Panc1 (cell line): ENCODE data around the gene FBRS.

ENCODE experiments used
- CTCF ChIP-seq: fragments of 450-650 bp; IDR thresholded peaks from 2 replicates; pipeline ENCODE4 v1.5.1; 2017; ENCODE audit warnings: mild to moderate bottlenecking
- POLR2AphosphoS5 ChIP-seq: IDR thresholded peaks from 2 replicates; pipeline ENCODE4 v1.6.1; 2012; ENCODE audit warnings: mild to moderate bottlenecking, low read depth, low read length, moderate library complexity
- SIN3A ChIP-seq: IDR thresholded peaks from 2 replicates; pipeline ENCODE4 v1.6.1; 2012; ENCODE audit warnings: low read depth, mild to moderate bottlenecking, low read length, moderate library complexity, borderline replicate concordance; ENCODE audit not compliant: insufficient read depth
- TF ChIP-seq, protein P1 (sequence below), 2 experiments: IDR thresholded peaks; 2 replicates each; pipeline ENCODE4 v1.6.1; 2011 to 2012; ENCODE audit warnings: low read depth in 2 of 2, control low read depth in 1 of 2, low read length in 1 of 2, mild to moderate bottlenecking in 1 of 2, moderate library complexity in 1 of 2; ENCODE audit not compliant: insufficient read depth in 1 of 2

- TF ChIP-seq CTCF, result no peak
- TF ChIP-seq, protein P1, sequence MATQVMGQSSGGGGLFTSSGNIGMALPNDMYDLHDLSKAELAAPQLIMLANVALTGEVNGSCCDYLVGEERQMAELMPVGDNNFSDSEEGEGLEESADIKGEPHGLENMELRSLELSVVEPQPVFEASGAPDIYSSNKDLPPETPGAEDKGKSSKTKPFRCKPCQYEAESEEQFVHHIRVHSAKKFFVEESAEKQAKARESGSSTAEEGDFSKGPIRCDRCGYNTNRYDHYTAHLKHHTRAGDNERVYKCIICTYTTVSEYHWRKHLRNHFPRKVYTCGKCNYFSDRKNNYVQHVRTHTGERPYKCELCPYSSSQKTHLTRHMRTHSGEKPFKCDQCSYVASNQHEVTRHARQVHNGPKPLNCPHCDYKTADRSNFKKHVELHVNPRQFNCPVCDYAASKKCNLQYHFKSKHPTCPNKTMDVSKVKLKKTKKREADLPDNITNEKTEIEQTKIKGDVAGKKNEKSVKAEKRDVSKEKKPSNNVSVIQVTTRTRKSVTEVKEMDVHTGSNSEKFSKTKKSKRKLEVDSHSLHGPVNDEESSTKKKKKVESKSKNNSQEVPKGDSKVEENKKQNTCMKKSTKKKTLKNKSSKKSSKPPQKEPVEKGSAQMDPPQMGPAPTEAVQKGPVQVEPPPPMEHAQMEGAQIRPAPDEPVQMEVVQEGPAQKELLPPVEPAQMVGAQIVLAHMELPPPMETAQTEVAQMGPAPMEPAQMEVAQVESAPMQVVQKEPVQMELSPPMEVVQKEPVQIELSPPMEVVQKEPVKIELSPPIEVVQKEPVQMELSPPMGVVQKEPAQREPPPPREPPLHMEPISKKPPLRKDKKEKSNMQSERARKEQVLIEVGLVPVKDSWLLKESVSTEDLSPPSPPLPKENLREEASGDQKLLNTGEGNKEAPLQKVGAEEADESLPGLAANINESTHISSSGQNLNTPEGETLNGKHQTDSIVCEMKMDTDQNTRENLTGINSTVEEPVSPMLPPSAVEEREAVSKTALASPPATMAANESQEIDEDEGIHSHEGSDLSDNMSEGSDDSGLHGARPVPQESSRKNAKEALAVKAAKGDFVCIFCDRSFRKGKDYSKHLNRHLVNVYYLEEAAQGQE (IDR thresholded peaks at IDR 0.05; ENCODE audit: insufficient read depth in 1 of 2, low read depth in 2 of 2, low read length in 1 of 2), result no peak
- no peak for TF ChIP-seq POLR2AphosphoS5
- no peak for TF ChIP-seq SIN3A
Measured at GRCh38 chr16:30663820-30664219, 5.6 kb downstream of the FBRS start.
